Uterus (tissue), 2 donors: Measurements from ENCODE around the gene LEFTY2.

Source experiments
- CTCF ChIP-seq, 4 experiments: fragments of 200-600 bp in 2 of 4; fragments of 450-650 bp in 2 of 4; sonication (generic) in 2 of 4; IDR thresholded peaks; one replicate each; pipeline ENCODE4 v1.5.1; 2016 to 2019; ENCODE audit warnings: antibody characterized with exemption in 4 of 4, mild to moderate bottlenecking in 2 of 4, moderate library complexity in 1 of 4
- POLR2A ChIP-seq, 2 donors: fragments of 450-650 bp; IDR thresholded peaks; one replicate each; pipeline ENCODE4 v1.6.1; 2016; ENCODE audit warnings: antibody characterized with exemption in 2 of 2, mild to moderate bottlenecking in 1 of 2, moderate library complexity in 1 of 2

- TF ChIP-seq CTCF (IDR thresholded peaks at IDR 0.05) = no peak
- TF ChIP-seq POLR2A (IDR thresholded peaks at IDR 0.05) = no peak
Observed at GRCh38 chr1:225890346-225891228, 50.4 kb downstream of the LEFTY2 start.
